ENCODE data around the gene YJU2.

GRCh38 chr19:4225885-4226284, 21.0 kb upstream of the YJU2 start:
- TF ChIP-seq POLR2A (IDR thresholded peaks at IDR 0.05; ENCODE audit: low read depth) (no peak), POLR2AphosphoS5 (IDR thresholded peaks at IDR 0.05) (no peak), CTCF (IDR thresholded peaks at IDR 0.05) (no peak)

Data from esophagus muscularis mucosa (tissue), 3 donors.